GM21447 (cell line): Measurements from ENCODE around the gene SLC31A1.
"Not testable (repeated sequence)": the region's sequence is repeated elsewhere in the genome, so short reads cannot be mapped to it uniquely, and the experiment has no call there.

Source experiments
- ATAC-seq: cut with Tn5 transposase; IDR thresholded peaks from one replicate; pipeline ENCODE4 v1.9.1; 2021; ENCODE audit not compliant: unreplicated experiment

SLC31A1 gene

GRCh38 chr9:113261917-113262671 is 40.8 kb downstream of the SLC31A1 start:
- ATAC-seq = no peak

DNA sequence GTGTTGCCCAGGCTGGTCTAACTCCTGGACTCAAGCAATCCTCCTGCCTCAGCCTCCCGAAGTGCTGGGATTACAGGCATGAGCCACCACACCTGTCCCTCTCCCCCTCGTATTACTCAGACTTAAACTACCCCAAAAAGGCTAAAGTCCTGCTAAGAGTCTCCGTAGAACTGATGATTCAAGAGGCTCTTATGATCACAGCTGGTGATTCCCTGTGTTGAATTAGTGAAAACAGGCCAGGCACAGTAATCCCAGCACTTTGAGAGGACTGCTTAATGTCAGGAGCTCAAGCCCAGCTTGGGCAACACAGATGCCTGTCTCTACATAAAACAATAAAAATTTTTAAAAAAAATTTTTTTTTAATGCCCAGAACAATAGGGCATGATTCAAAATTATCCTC is 44.8 kb downstream of the SLC31A1 start:
- no peak for ATAC-seq

GRCh38 chr9:113267911-113268566 is 46.7 kb downstream of the SLC31A1 start:
- no peak for ATAC-seq

DNA sequence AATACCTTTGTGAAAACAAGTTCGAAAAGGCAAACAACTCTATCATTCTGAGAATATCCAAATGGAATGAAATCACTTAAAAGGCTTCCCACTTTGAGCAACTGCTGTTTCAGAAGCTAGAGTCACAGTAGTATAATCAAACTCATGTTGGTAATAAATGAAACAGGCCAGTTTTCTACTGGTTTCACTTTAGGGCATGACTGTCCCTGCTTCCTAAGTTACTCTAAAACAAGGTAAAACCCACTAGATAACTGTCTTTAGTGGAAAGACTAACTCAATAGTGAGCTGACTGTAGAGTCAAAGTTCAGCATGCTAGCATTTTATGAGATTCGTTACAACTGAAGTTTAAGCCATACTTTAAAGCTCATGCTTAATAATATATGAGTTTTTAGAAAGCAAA is 48.0 kb downstream of the SLC31A1 start:
- no peak for ATAC-seq

DNA sequence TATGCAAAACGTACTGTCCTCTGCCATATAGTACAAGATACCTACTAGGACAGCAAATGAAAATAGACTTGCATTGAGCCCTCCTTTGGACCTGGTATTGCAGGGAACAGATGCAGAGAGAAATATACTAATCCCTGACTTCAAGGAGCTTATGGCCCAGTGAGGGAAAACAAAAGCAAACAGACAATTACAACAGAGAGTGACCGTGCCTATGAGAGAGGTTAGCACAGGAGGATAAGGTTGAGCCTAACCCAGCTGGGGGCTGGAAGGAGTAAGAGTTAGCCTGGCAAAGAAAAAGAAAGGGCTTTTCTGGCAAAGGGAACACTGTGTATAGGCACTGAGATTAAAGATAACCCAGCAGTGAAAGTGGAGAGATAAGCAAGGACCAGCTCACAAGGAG is 48.5 kb downstream of the SLC31A1 start:
- ATAC-seq = no peak

- peak; percentile 8 for ATAC-seq
Observed at GRCh38 chr9:113274474-113275156, 53.3 kb downstream of the SLC31A1 start.

DNA sequence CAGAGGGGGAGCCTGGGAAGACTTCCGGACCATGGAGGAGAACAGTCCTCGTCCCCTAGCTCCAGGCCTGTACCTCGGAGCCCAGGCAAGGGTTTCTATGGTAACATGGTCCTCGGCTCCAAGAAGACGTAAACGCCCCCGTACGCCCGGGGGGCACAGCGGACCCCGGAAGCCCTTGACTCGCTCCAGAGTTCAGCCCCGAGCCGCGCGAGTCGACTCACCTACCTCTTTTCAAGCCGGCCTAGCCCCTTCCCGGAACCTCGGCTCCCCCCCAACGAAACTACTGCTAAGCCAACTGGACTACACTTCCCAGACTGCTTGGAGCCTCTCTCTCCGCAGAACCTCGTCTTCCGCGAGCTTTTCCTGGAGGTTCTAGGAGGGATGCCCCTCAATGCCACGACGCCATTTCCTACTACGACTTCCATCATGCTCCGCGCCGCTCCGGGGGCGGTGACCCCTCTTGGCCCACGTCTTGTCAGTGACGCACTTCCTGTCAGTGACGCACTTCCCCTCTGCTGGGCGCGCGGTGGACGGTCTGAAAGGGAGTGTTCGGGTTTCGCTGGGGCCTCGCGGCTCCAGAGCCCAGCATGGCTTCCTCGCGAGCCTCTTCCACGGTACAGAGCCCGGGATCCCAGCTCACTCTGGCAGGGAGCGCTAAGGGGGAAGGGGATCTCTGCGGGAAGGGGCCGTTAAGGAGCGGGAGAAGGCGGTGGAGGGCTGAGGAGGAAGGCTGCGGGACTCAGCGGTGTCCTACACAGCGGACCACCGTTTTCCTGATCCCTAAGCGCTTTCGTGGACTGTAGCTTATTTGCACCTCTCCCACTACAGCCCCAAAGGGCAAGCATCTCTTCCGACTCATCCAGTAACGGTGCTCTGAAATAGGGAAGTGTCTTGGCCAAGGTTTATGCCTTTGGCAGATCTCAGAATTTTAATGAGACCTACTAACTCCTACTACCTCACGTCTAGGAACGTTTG is 54.1 kb downstream of the SLC31A1 start, which contains the start of the genes CDC26 and PRPF4:
Gene CDC26 (minus strand): TSS at position 416 of the 975 bp plus-strand sequence. CDS start 3,065 bp downstream, outside the sequence.
Gene PRPF4 (plus strand): TSS at position 502 of the 975 bp plus-strand sequence. CDS start 86 bp downstream, at position 588.
- peak; percentile 98 for ATAC-seq

DNA sequence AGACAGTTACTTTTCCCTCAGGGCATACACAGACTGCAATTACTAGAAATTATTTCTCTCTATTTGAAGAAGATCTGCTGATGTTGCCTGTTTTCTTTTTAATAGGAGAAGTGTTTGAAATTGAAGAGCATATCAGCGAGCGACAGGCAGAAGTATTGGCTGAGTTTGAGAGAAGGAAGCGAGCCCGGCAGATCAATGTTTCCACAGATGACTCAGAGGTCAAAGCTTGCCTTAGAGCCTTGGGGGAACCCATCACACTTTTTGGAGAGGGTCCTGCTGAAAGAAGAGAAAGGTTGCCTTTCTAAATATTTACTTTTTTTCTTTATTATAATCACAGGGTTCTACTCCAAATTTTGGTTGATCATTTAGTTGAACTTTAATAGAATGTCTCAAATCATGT is 57.5 kb downstream of the SLC31A1 start:
- ATAC-seq = no peak

DNA sequence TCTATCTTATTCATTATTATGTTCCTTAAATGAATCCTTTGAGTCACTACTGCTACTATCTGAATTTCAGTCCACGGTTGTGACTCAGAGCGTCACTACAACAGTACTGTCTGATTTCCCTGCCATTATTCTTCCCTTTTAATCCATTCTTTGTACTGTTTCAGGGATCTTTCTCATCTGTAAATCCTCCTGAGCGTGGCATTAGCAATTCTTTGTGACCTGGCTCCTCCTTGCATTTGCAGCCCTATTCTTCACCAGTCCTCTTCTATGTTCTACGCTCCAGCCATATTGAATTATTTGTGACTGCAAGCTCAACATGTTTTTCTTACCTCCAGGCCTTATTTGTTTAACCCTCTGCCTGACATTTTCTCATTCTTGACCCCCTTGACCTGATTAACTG is 60.0 kb downstream of the SLC31A1 start:
- ATAC-seq = no peak

DNA sequence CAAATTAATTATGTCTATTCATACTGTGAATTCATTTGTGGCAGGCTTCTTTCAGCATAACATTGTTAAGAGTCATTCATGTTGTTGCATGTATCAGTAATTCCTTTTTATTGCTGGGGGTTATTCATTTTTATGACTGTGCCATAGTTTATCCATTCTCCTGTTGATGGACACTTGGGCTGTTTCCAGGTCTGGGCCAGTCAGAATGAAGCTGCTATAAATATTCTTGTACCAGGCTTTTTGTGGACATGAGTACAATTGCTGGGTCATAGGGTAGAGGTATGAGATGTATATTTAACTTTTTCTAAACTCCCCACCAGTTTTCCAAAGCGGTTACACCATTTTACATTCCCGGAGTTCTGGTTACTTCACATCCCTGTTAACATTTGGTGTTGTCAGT is 67.7 kb downstream of the SLC31A1 start:
- ATAC-seq = no peak

GRCh38 chr9:113290052-113290607 is 68.8 kb downstream of the SLC31A1 start:
- ATAC-seq = no peak

GRCh38 chr9:113293285-113293878 is 72.0 kb downstream of the SLC31A1 start:
- no peak for ATAC-seq

DNA sequence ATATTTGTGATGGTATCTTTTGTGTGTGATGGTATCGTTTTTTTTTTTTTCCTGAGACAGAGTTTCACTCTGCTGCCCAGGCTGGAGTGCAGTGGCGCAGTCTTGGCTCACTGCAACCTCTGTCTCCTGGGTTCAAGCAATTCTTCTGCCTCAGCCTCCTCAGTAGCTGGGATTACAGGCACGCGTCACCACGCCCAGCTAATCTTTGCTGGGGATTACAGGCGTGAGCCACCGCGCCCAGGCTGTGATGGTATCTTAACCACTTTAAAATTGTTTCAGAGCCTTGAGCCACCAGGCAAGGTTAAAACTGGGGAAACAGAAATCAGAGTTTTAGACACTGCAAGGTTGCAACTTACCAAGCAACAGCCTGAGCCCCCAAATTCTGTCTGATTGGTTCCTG is 74.9 kb downstream of the SLC31A1 start:
- not testable (repeated sequence) for ATAC-seq

GRCh38 chr9:113296796-113297558 is 75.6 kb downstream of the SLC31A1 start:
- ATAC-seq = no peak

GRCh38 chr9:113298311-113298710 is 77.0 kb downstream of the SLC31A1 start:
- no peak for ATAC-seq

- ATAC-seq = no peak
Observed at GRCh38 chr9:113298924-113299770, 77.8 kb downstream of the SLC31A1 start.

DNA sequence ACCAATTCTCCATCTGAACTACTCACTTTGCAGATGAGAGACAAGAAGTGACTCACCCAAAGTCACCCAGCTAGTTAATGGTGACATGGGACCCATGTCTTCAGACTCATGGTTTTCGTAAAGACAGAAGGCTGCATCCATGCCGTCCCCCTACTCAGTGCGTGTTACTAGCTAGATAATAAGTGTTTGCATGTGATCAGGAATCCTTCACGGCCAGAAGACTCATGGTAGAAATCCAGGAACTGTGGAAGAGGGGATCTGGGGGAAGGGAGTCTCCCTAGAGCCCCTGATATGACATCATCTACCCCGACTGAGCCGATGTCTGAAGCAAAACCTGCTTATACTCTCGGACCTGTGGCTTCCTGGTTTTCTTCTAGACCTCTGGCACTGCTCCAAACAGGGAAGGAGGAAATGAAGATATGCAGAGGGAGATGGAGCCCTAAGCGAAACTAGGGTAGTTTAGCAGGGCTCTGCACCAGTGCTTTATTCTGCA is 78.5 kb downstream of the SLC31A1 start:
- ATAC-seq = no peak

- no peak for ATAC-seq
Observed at GRCh38 chr9:113301548-113301947, 80.2 kb downstream of the SLC31A1 start.
